HEK293T (cell line): ENCODE data around the gene CNKSR3.

ENCODE experiments used
- ARNT ChIP-seq: fragments of 450-650 bp; IDR thresholded peaks from 2 replicates; pipeline ENCODE4 v1.6.1; 2017; ENCODE audit warnings: mild to moderate bottlenecking
- BHLHE40 ChIP-seq: fragments of 450-650 bp; IDR thresholded peaks from 2 replicates; pipeline ENCODE4 v1.6.1; 2016; ENCODE audit warnings: mild to moderate bottlenecking, moderate library complexity, borderline replicate concordance
- ELF4 ChIP-seq: fragments of 450-650 bp; IDR thresholded peaks from 2 replicates; pipeline ENCODE4 v1.6.1; 2017; ENCODE audit warnings: antibody characterized with exemption
- FOXA1 ChIP-seq: fragments of 450-650 bp; IDR thresholded peaks from 2 replicates; pipeline ENCODE4 v1.6.1; 2016; ENCODE audit warnings: mild to moderate bottlenecking
- FOXK2 ChIP-seq: fragments of 450-650 bp; IDR thresholded peaks from 2 replicates; pipeline ENCODE4 v1.6.1; 2016; ENCODE audit warnings: mild to moderate bottlenecking
- FOXM1 ChIP-seq: fragments of 450-650 bp; IDR thresholded peaks from 2 replicates; pipeline ENCODE4 v1.6.1; 2017; ENCODE audit warnings: mild to moderate bottlenecking, borderline replicate concordance
- HDGF ChIP-seq: fragments of 450-650 bp; IDR thresholded peaks from 2 replicates; pipeline ENCODE4 v1.6.1; 2017; ENCODE audit warnings: antibody characterized with exemption, borderline replicate concordance
- LEF1 ChIP-seq: fragments of 450-650 bp; IDR thresholded peaks from 2 replicates; pipeline ENCODE4 v1.6.1; 2017; ENCODE audit warnings: mild to moderate bottlenecking, borderline replicate concordance
- NFRKB ChIP-seq: fragments of 450-650 bp; IDR thresholded peaks from 2 replicates; pipeline ENCODE4 v1.6.1; 2016; ENCODE audit warnings: mild to moderate bottlenecking, moderate library complexity
- SP1 ChIP-seq: fragments of 450-650 bp; IDR thresholded peaks from 2 replicates; pipeline ENCODE4 v1.6.1; 2017
- SUZ12 ChIP-seq: fragments of 450-650 bp; IDR thresholded peaks from 2 replicates; pipeline ENCODE4 v1.6.1; 2016; ENCODE audit warnings: mild to moderate bottlenecking
- TARDBP ChIP-seq: fragments of 450-650 bp; IDR thresholded peaks from 2 replicates; pipeline ENCODE4 v1.6.1; 2016
- ZNF384 ChIP-seq: fragments of 450-650 bp; IDR thresholded peaks from 2 replicates; pipeline ENCODE4 v1.6.1; 2016
- TF ChIP-seq, protein P1 (sequence below): fragments of 450-650 bp; IDR thresholded peaks from 2 replicates; pipeline ENCODE4 v1.6.1; 2016

DNA sequence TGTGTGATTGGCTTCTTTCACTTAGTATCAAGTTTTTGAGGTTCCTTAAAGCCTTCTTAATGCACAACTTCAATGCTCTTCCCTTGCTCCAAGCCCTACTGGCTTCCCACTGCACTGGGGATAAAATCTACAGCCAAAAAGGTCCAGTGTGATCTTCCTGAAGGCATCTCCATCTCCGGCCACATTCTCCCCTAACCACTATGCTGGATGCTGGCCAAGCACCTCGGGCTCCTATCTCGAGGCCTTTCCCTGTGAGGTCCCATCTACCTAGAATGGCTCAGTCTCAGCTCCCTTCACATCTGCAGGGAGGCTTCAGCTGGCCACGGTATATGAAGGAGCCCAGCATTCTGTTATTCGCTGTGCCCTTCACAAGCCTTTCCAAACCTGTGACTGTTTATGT, 48.1 kb downstream of the CNKSR3 start:
- TF ChIP-seq SUZ12: no peak
- no peak for TF ChIP-seq NFRKB
- TF ChIP-seq FOXK2: no peak
- no peak for TF ChIP-seq ELF4
- TF ChIP-seq BHLHE40: no peak
- TF ChIP-seq FOXM1: no peak
- no peak for TF ChIP-seq SP1
- no peak for TF ChIP-seq FOXA1
- no peak for TF ChIP-seq TARDBP
- TF ChIP-seq, protein P1, sequence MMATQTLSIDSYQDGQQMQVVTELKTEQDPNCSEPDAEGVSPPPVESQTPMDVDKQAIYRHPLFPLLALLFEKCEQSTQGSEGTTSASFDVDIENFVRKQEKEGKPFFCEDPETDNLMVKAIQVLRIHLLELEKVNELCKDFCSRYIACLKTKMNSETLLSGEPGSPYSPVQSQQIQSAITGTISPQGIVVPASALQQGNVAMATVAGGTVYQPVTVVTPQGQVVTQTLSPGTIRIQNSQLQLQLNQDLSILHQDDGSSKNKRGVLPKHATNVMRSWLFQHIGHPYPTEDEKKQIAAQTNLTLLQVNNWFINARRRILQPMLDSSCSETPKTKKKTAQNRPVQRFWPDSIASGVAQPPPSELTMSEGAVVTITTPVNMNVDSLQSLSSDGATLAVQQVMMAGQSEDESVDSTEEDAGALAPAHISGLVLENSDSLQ: no peak
- no peak for TF ChIP-seq ZNF384
- no peak for TF ChIP-seq LEF1
- TF ChIP-seq HDGF: no peak
- no peak for TF ChIP-seq ARNT
